DOHH2 (cell line): Measurements from ENCODE around the gene ECD.
"Not testable (repeated sequence)": the region's sequence is repeated elsewhere in the genome, so short reads cannot be mapped to it uniquely, and the experiment has no call there.

ENCODE experiments used
- H3F3A ChIP-seq: fragments of 200-600 bp; sonication (generic), shearing (Covaris generic); 2 replicates; pipeline ENCODE4 v1.6.0; 2016; ENCODE audit warnings: antibody characterized with exemption, mild to moderate bottlenecking; ENCODE audit not compliant: control insufficient read depth, insufficient read depth
- H3K27ac ChIP-seq: fragments of 200-600 bp; sonication (generic); 2 replicates; pipeline ENCODE4 v1.5.1; 2014; ENCODE audit warnings: low read depth, mild to moderate bottlenecking, low read length, moderate library complexity
- H3K27me3 ChIP-seq: fragments of 200-600 bp; sonication (generic); 2 replicates; pipeline ENCODE4 v1.6.1; 2014; ENCODE audit warnings: mild to moderate bottlenecking, low read length, mixed read lengths; ENCODE audit not compliant: control insufficient read depth
- H3K36me3 ChIP-seq: fragments of 200-600 bp; sonication (generic); 2 replicates; pipeline ENCODE4 v1.6.1; 2014; ENCODE audit warnings: mild to moderate bottlenecking, low read length, moderate library complexity, mixed read lengths; ENCODE audit not compliant: control insufficient read depth
- H3K4me1 ChIP-seq: fragments of 200-600 bp; sonication (generic); 2 replicates; pipeline ENCODE4 v1.6.1; 2014; ENCODE audit warnings: mild to moderate bottlenecking, low read length, mixed read lengths; ENCODE audit not compliant: control insufficient read depth
- H3K4me2 ChIP-seq: fragments of 200-600 bp; sonication (generic); 2 replicates; pipeline ENCODE4 v1.6.0; 2014; ENCODE audit warnings: mild to moderate bottlenecking, low read length, moderate library complexity
- H3K4me3 ChIP-seq: fragments of 200-600 bp; sonication (generic); 2 replicates; pipeline ENCODE4 v1.5.1; 2014; ENCODE audit warnings: mild to moderate bottlenecking, low read length, mixed read lengths
- H3K79me2 ChIP-seq: fragments of 200-600 bp; sonication (generic); 2 replicates; pipeline ENCODE4 v1.6.1; 2014; ENCODE audit warnings: mild to moderate bottlenecking, low read length, mixed read lengths; ENCODE audit not compliant: control insufficient read depth
- H3K9me2 ChIP-seq: fragments of 200-600 bp; sonication (generic); replicated peaks from 2 replicates; pipeline ENCODE4 v1.6.1; 2014; ENCODE audit warnings: mild to moderate bottlenecking, low read length, mixed read lengths; ENCODE audit not compliant: control insufficient read depth
- H3K9me3 ChIP-seq: fragments of 200-600 bp; sonication (generic); 2 replicates; pipeline ENCODE4 v1.6.1; 2014; ENCODE audit warnings: antibody characterized with exemption, low read length, mixed read lengths; ENCODE audit not compliant: control insufficient read depth, insufficient read depth
- H4K20me1 ChIP-seq: fragments of 200-600 bp; sonication (generic); 2 replicates; pipeline ENCODE4 v1.6.0; 2014; ENCODE audit warnings: low read depth, mild to moderate bottlenecking, antibody characterized with exemption, low read length, moderate library complexity; ENCODE audit not compliant: control insufficient read depth, insufficient read depth
- EZH2phosphoT487 ChIP-seq: fragments of 200-600 bp; sonication (generic); IDR thresholded peaks from 2 replicates; pipeline ENCODE4 v1.6.1; 2017; ENCODE audit warnings: borderline replicate concordance, mild to moderate bottlenecking, antibody characterized with exemption, low read length, moderate library complexity, mixed read lengths
- TF ChIP-seq, protein P1 (sequence below): fragments of 200-600 bp; sonication (generic); IDR thresholded peaks from one replicate; pipeline ENCODE4 v1.5.1; 2014; ENCODE audit warnings: antibody characterized with exemption, mild to moderate bottlenecking, low read depth, low read length; ENCODE audit not compliant: poor library complexity, severe bottlenecking

ECD gene

DNA sequence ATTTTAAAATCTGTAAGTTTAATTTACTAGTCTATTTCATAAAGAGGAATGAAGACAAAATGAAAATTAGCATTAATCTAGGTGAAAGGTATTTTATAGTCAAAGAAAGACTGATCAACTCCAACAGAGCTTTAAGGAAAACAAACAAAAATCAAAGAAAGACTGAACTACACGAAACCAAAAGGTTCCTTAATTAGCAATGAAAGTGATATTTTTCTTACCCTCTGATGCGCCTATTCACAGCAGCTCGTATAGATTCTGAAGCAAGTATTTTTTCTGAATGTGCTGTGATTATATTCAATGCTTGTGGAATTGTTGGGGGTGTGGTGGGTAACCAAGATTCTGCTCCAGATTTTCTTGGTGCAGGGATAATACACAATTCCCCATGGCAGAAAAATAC lies 11.8 kb downstream of the ECD start:
- Histone ChIP-seq H4K20me1 (no peaks in the 10 kb centered on the region), H3F3A (peaks cover under 1% of the 10 kb centered on the region; the same call in 1 of the 2 replicates), H3K27me3 (no peaks in the 10 kb centered on the region), H3K36me3 (peaks cover 52% of the 10 kb centered on the region), H3K4me3 (no peak overlapping the region), H3K4me2 (no peak overlapping the region), H3K79me2 (peaks cover 15% of the 10 kb centered on the region), H3K27ac (no peak overlapping the region), H3K4me1 (peaks cover 9% of the 10 kb centered on the region), H3K9me3 (no peaks in the 10 kb centered on the region), H3K9me2 (no peaks in the 10 kb centered on the region)
- TF ChIP-seq EZH2phosphoT487 = no peak
- TF ChIP-seq, protein P1, sequence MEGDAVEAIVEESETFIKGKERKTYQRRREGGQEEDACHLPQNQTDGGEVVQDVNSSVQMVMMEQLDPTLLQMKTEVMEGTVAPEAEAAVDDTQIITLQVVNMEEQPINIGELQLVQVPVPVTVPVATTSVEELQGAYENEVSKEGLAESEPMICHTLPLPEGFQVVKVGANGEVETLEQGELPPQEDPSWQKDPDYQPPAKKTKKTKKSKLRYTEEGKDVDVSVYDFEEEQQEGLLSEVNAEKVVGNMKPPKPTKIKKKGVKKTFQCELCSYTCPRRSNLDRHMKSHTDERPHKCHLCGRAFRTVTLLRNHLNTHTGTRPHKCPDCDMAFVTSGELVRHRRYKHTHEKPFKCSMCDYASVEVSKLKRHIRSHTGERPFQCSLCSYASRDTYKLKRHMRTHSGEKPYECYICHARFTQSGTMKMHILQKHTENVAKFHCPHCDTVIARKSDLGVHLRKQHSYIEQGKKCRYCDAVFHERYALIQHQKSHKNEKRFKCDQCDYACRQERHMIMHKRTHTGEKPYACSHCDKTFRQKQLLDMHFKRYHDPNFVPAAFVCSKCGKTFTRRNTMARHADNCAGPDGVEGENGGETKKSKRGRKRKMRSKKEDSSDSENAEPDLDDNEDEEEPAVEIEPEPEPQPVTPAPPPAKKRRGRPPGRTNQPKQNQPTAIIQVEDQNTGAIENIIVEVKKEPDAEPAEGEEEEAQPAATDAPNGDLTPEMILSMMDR = no peak

DNA sequence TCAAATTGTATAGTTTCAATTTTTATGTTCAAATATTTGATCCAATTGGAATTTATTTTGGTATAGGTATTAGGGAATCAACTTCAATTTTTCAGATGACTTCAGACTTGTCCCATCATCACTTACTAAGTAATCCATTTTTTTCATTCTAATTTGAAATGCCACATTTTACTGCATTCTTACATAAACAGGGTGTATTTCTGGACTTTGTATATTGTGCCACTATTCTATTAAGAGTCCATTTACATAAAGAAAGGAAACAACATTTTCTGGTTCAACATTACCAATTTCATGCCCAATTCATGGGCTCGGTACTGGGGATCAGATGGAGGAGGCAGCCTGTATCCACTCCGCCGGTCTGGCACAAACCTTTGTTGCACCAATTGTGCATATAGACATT lies 15.8 kb downstream of the ECD start:
- no peaks in the 10 kb centered on the region for H3K27me3 ChIP-seq
- no peak overlapping the region for H3K4me2 ChIP-seq
- no peaks in the 10 kb centered on the region for H3K9me2 ChIP-seq
- H3K4me3 ChIP-seq = no peak overlapping the region
- TF ChIP-seq EZH2phosphoT487 = no peak
- TF ChIP-seq, protein P1 = no peak
- H3K4me1 ChIP-seq = peaks cover 9% of the 10 kb centered on the region
- H4K20me1 ChIP-seq = no peaks in the 10 kb centered on the region
- no peaks in the 10 kb centered on the region for H3K79me2 ChIP-seq
- no peaks in the 10 kb centered on the region for H3K9me3 ChIP-seq
- H3K27ac ChIP-seq = no peak overlapping the region
- peaks cover 60% of the 10 kb centered on the region for H3K36me3 ChIP-seq
- no peaks in the 10 kb centered on the region for H3F3A ChIP-seq

DNA sequence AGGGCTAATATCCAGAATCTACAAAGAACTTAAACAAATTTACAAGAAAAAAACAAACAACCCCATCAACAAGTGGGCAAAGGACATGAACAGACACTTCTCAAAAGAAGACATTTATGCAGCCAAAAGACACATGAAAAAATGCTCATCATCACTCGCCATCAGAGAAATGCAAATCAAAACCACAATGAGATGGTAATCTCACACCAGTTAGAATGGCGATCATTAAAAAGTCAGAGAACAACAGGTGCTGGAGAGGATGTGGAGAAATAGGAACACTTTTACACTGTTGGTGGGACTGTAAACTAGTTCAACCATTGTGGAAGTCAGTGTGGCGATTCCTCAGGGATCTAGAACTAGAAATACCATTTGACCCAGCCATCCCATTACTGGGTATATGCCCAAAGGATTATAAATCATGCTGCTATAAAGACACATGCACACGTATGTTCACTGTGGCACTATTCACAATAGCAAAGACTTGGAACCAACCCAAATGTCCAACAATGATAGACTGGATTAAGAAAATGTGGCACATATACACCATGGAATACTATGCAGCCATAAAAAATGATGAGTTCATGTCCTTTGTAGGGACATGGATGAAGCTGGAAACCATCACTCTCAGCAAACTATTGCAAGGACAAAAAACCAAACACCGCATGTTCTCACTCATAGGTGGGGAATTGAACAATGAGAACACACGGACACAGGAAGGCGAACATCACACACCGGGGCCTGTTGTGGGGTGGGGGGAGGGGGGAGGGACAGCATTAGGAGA lies 17.0 kb downstream of the ECD start:
- not testable (repeated sequence) for H3K27ac ChIP-seq, H4K20me1 ChIP-seq, H3K4me1 ChIP-seq, H3F3A ChIP-seq, H3K27me3 ChIP-seq, H3K9me3 ChIP-seq, H3K4me3 ChIP-seq, H3K4me2 ChIP-seq, H3K79me2 ChIP-seq, H3K9me2 ChIP-seq
- peaks cover 58% of the 10 kb centered on the region for H3K36me3 ChIP-seq

DNA sequence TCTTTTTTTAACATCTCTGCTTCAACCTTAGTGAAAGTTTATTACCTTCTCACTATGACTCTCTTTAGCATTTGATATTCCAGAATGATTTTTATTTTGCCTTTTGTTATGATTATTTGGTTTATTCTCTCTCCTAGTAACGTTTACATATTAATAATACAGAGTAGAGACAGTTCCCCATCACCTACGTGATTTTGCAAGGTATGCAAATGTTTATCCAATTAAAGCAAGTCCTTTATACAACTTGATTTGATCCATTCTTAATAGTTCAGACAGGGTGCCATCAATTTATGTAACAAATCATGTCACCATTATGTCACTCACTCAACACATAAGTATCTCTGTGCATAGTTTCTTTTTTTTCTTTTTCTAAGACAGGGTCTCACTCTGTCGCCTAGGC lies 26.2 kb downstream of the ECD start:
- Histone ChIP-seq H3F3A (peaks cover 3% of the 10 kb centered on the region), H3K27me3 (no peaks in the 10 kb centered on the region), H3K36me3 (peaks cover 54% of the 10 kb centered on the region), H3K4me1 (no peaks in the 10 kb centered on the region), H3K4me3 (no peak overlapping the region), H3K79me2 (no peaks in the 10 kb centered on the region), H3K9me2 (no peaks in the 10 kb centered on the region), H3K9me3 (no peaks in the 10 kb centered on the region), H3K4me2 (no peak overlapping the region), H4K20me1 (no peaks in the 10 kb centered on the region), H3K27ac (no peak overlapping the region)
- TF ChIP-seq, protein P1 = no peak
- no peak for TF ChIP-seq EZH2phosphoT487
